ENCODE data around the gene CASKIN1. TPM values are rescaled to one million over a fixed set of nuclear protein-coding genes. Genes with fewer than 3 reads are reported as not detected.

CASKIN1 gene
- polyA plus RNA-seq, 1 donor (not counting 4 experiments of a cell fraction or from before 2014, with no cell fraction given): 0.04 TPM

DNA sequence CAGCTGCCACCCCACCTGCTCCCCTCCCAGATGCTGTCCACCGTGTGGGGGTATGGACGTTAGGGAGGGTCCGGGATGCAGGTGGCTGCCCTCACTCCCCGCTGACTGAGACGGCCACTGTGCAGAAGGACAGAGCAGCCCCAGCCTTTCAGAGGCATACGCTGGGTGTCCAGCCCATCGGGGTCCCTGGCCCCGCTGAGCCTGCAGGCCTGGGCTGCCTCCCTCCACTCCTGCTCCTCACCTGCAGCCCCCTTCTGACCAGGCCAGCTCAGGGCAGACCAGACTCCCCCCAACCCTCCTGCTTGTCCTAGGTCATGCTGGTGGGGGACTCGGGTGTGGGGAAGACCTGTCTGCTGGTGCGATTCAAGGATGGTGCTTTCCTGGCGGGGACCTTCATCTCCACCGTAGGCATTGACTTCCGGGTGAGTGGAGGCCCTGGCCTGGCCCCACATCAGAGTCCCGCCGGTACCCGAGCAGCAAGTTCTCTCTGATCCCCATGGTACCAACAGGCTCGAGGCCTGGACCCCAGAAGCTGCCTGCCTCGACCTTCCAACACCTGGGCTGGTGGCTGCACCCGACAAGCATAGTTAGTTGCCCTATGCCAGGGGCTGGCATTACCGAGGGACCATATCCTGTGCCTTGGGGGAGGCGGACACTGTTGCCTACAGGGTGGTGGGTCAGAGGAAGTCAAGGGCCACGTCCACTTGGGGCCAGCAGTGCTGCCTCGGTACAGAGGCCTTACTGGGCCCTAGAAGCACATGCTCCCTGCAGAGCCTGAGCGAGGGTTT, 46.6 kb downstream of the CASKIN1 start:
- Histone ChIP-seq H3K36me3 (ENCODE audit: control insufficient read depth in 2 of 2, extremely low read depth in 1 of 2, insufficient read depth in 2 of 2, low read length in 2 of 2) (peaks cover 13 to 30% of the 10 kb centered on the region in 2 experiments), H3K79me2 (ENCODE audit: control insufficient read depth, insufficient read depth, low read length) (peaks cover 23% of the 10 kb centered on the region), H3K9me3 (ENCODE audit: control insufficient read depth, low read depth, low read length) (no peaks in the 10 kb centered on the region), H3K9ac (ENCODE audit: control insufficient read depth, extremely low read depth, insufficient read depth, low read length) (peak overlapping the region; percentile 18), H2AFZ (ENCODE audit: control insufficient read depth, low read length) (no peak overlapping the region), H3K27ac (ENCODE audit: control insufficient read depth, insufficient read depth, low read length) (no peak overlapping the region), H3K4me1 (ENCODE audit: control insufficient read depth, extremely low read depth, insufficient read depth, low read length) (peaks cover 42% of the 10 kb centered on the region), H3K4me2 (ENCODE audit: control insufficient read depth, extremely low read depth, insufficient read depth, low read depth, low read length) (peak overlapping the region; percentile 74), H4K20me1 (ENCODE audit: control insufficient read depth, extremely low read depth, insufficient read depth, low read length) (peaks cover 34% of the 10 kb centered on the region), H3K4me3 (ENCODE audit: control insufficient read depth in 2 of 3, extremely low read depth in 1 of 3, insufficient read depth in 2 of 3, low read depth in 1 of 3, low read length in 3 of 3) (peak overlapping the region in 1 of 3 experiments; percentile 7), H3K27me3 (ENCODE audit: control insufficient read depth, extremely low read depth, insufficient read depth, low read length) (no peaks in the 10 kb centered on the region), H3K9me1 (ENCODE audit: control insufficient read depth, extremely low read depth, insufficient read depth, low read length) (peaks cover 4% of the 10 kb centered on the region)
- DNase-seq (ENCODE audit: low read depth, low spot score) (no peak), FAIRE-seq (no peak)
- dilution Hi-C loops (cut with MboI; ENCODE audit: extremely low pct_ligation_motif_present, low sequenced_read_pairs): no loop called here
- TF ChIP-seq, protein P1, sequence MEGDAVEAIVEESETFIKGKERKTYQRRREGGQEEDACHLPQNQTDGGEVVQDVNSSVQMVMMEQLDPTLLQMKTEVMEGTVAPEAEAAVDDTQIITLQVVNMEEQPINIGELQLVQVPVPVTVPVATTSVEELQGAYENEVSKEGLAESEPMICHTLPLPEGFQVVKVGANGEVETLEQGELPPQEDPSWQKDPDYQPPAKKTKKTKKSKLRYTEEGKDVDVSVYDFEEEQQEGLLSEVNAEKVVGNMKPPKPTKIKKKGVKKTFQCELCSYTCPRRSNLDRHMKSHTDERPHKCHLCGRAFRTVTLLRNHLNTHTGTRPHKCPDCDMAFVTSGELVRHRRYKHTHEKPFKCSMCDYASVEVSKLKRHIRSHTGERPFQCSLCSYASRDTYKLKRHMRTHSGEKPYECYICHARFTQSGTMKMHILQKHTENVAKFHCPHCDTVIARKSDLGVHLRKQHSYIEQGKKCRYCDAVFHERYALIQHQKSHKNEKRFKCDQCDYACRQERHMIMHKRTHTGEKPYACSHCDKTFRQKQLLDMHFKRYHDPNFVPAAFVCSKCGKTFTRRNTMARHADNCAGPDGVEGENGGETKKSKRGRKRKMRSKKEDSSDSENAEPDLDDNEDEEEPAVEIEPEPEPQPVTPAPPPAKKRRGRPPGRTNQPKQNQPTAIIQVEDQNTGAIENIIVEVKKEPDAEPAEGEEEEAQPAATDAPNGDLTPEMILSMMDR (optimal IDR thresholded peaks at IDR 0.05 in 1 of 3, IDR thresholded peaks at IDR 0.05 in 1 of 3, conservative IDR thresholded peaks at IDR 0.05 in 1 of 3; ENCODE audit: extremely low read depth in 1 of 3, insufficient read depth in 2 of 3, low read length in 3 of 3): no peak
- TF ChIP-seq EZH2 (IDR thresholded peaks at IDR 0.05; ENCODE audit: low read length): no peak

DNA sequence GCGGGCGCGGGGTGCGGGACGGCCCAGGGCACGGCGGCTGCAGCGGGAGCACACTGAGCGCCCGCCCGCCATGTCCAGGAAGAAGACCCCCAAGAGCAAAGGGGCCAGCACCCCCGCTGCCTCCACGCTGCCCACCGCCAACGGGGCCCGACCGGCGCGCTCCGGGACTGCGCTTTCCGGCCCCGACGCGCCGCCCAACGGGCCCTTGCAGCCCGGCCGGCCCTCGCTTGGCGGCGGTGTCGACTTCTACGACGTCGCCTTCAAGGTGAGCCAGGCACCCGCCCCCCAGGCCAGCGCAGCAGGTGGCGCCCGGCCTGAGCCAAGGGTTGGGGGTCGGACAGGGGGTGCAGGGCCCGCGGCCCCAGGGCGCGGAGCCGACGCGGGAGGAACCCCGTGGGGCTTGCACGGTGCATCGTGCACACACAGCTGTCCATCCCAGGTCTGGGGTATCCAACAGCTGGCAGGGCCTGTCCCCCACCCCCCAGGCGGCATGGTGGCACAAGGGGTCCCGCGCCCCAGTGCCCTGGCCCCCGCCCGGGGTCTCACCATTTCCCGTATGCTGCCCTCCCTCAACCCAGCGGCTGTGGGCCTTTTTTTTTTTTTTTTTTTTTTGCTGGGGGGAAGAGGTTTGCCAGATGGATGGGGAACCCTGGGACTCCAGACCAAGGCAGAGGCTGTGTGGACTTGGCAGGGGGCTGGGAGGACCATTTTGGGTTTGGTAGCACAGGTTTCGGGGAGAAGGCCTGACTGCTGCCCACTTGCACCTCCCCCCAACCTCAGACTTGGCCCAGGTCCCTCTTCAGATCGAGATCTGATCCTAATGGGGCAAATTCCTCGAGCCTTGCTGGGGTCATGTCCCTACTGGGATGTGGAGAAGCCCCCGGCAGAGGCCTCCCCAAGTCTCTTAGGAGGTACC, 47.4 kb downstream of the CASKIN1 start:
- FAIRE-seq: no peak
- Histone ChIP-seq H3K79me2 (ENCODE audit: control insufficient read depth, insufficient read depth, low read length) (peaks cover 14% of the 10 kb centered on the region), H3K4me1 (ENCODE audit: control insufficient read depth, extremely low read depth, insufficient read depth, low read length) (peaks cover 42% of the 10 kb centered on the region), H3K27ac (ENCODE audit: control insufficient read depth, insufficient read depth, low read length) (no peak overlapping the region), H3K4me3 (ENCODE audit: control insufficient read depth in 2 of 3, extremely low read depth in 1 of 3, insufficient read depth in 2 of 3, low read depth in 1 of 3, low read length in 3 of 3) (peak overlapping the region in 2 of 3 experiments; percentile 24 to 28), H3K27me3 (ENCODE audit: control insufficient read depth, extremely low read depth, insufficient read depth, low read length) (no peaks in the 10 kb centered on the region), H3K9me3 (ENCODE audit: control insufficient read depth, low read depth, low read length) (no peaks in the 10 kb centered on the region), H2AFZ (ENCODE audit: control insufficient read depth, low read length) (no peak overlapping the region), H3K9ac (ENCODE audit: control insufficient read depth, extremely low read depth, insufficient read depth, low read length) (peak overlapping the region; percentile 23), H3K9me1 (ENCODE audit: control insufficient read depth, extremely low read depth, insufficient read depth, low read length) (peaks cover 4% of the 10 kb centered on the region), H3K36me3 (ENCODE audit: control insufficient read depth in 2 of 2, extremely low read depth in 1 of 2, insufficient read depth in 2 of 2, low read length in 2 of 2) (peaks cover 12 to 21% of the 10 kb centered on the region in 2 experiments), H4K20me1 (ENCODE audit: control insufficient read depth, extremely low read depth, insufficient read depth, low read length) (peaks cover 34% of the 10 kb centered on the region), H3K4me2 (ENCODE audit: control insufficient read depth, extremely low read depth, insufficient read depth, low read depth, low read length) (peak overlapping the region; percentile 74)
- dilution Hi-C loops (cut with MboI; ENCODE audit: extremely low pct_ligation_motif_present, low sequenced_read_pairs): no loop called here
- TF ChIP-seq EZH2 (IDR thresholded peaks at IDR 0.05; ENCODE audit: low read length): no peak
- TF ChIP-seq, protein P1 (optimal IDR thresholded peaks at IDR 0.05 in 1 of 3, IDR thresholded peaks at IDR 0.05 in 1 of 3, conservative IDR thresholded peaks at IDR 0.05 in 1 of 3; ENCODE audit: extremely low read depth in 1 of 3, insufficient read depth in 2 of 3, low read length in 3 of 3): peak in 1 of 3 experiments; percentile 4
- DNase-seq (ENCODE audit: low read depth, low spot score): no peak

All from keratinocyte (primary cell).